Gastrocnemius medialis (tissue), 4 donors: ENCODE data around the gene CRYBB1.

Experiments used
- POLR2A ChIP-seq, 2 donors: fragments of 450-650 bp; IDR thresholded peaks; one replicate each; pipeline ENCODE4 v1.6.1; 2017; ENCODE audit warnings: antibody characterized with exemption in 2 of 2, mild to moderate bottlenecking in 2 of 2, moderate library complexity in 2 of 2
- TF ChIP-seq, protein P1 (sequence below), 5 experiments: fragments of 450-650 bp in 3 of 5; fragments of 200-600 bp in 2 of 5; sonication (generic) in 2 of 5; IDR thresholded peaks in 4 of 5; conservative IDR thresholded peaks in 1 of 5; 1 replicate in 4 of 5; 2 replicates in 1 of 5; pipeline ENCODE4 v1.5.1; 2016 to 2019; ENCODE audit warnings: antibody characterized with exemption in 5 of 5, mild to moderate bottlenecking in 3 of 5, moderate library complexity in 3 of 5

DNA sequence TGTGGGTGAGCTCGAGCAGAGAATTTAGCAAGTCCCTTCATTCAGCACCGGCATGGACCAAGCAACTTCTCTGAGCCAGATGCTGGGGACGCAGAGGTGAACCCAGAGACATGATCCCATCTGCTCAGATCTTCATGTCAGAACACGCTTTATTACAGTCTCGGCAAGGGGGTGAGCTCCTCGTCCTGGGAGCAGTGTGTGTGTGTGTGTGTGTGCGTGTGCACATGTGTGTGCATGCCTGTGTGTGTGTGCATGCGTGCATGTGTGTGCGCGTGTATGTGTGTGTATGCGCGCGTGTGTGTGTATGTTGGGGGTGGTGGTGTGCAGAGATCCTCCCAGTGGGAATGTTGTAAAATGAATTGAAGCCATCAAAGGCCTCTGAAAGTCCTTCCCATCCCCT lies 49.3 kb upstream of the CRYBB1 start:
- TF ChIP-seq, protein P1, sequence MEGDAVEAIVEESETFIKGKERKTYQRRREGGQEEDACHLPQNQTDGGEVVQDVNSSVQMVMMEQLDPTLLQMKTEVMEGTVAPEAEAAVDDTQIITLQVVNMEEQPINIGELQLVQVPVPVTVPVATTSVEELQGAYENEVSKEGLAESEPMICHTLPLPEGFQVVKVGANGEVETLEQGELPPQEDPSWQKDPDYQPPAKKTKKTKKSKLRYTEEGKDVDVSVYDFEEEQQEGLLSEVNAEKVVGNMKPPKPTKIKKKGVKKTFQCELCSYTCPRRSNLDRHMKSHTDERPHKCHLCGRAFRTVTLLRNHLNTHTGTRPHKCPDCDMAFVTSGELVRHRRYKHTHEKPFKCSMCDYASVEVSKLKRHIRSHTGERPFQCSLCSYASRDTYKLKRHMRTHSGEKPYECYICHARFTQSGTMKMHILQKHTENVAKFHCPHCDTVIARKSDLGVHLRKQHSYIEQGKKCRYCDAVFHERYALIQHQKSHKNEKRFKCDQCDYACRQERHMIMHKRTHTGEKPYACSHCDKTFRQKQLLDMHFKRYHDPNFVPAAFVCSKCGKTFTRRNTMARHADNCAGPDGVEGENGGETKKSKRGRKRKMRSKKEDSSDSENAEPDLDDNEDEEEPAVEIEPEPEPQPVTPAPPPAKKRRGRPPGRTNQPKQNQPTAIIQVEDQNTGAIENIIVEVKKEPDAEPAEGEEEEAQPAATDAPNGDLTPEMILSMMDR (IDR thresholded peaks at IDR 0.05 in 4 of 5, conservative IDR thresholded peaks at IDR 0.05 in 1 of 5), result no peak
- no peak for TF ChIP-seq POLR2A (IDR thresholded peaks at IDR 0.05)
